ENCODE results near the gene ALDH1A3.

- no peak for TF ChIP-seq ZNF430 (CRISPR knock-in tag; IDR thresholded peaks at IDR 0.05)
- TF ChIP-seq RAD21 (CRISPR knock-in tag; IDR thresholded peaks at IDR 0.05) = no peak
- TF ChIP-seq THAP7 (CRISPR knock-in tag; IDR thresholded peaks at IDR 0.05) = no peak
- TF ChIP-seq EEA1 (CRISPR knock-in tag; IDR thresholded peaks at IDR 0.05; ENCODE audit: borderline replicate concordance) = no peak
- no peak for TF ChIP-seq SIX1 (CRISPR knock-in tag; IDR thresholded peaks at IDR 0.05; ENCODE audit: borderline replicate concordance)
- no peak for TF ChIP-seq ZNF138 (CRISPR knock-in tag; IDR thresholded peaks at IDR 0.05; ENCODE audit: low read depth)
- no peak for TF ChIP-seq CTCF (CRISPR knock-in tag; IDR thresholded peaks at IDR 0.05)
- no peak for TF ChIP-seq BRF2 (CRISPR knock-in tag; IDR thresholded peaks at IDR 0.05)
- no peak for TF ChIP-seq CHCHD3 (CRISPR knock-in tag; IDR thresholded peaks at IDR 0.05)
- TF ChIP-seq RNF2 (conservative IDR thresholded peaks at IDR 0.05; ENCODE audit: low read depth) = no peak
- TF ChIP-seq CBX2 (IDR thresholded peaks at IDR 0.05; ENCODE audit: low read depth, low read length) = no peak
- TF ChIP-seq CBX2 (CRISPR knock-in tag; IDR thresholded peaks at IDR 0.05; ENCODE audit: low read depth) = no peak
- no peak for TF ChIP-seq ZNF501 (CRISPR knock-in tag; IDR thresholded peaks at IDR 0.05)
- no peak for TF ChIP-seq ZNF274 (CRISPR knock-in tag; IDR thresholded peaks at IDR 0.05)
- TF ChIP-seq ZNF605 (CRISPR knock-in tag; IDR thresholded peaks at IDR 0.05) = no peak
Observed at GRCh38 chr15:100914876-100915275, 35.2 kb downstream of the ALDH1A3 start.
